Measurements from ENCODE around the gene C1QTNF3.
"Not testable (repeated sequence)": the region's sequence is repeated elsewhere in the genome, so short reads cannot be mapped to it uniquely, and the experiment has no call there.

C1QTNF3 gene, protein sequence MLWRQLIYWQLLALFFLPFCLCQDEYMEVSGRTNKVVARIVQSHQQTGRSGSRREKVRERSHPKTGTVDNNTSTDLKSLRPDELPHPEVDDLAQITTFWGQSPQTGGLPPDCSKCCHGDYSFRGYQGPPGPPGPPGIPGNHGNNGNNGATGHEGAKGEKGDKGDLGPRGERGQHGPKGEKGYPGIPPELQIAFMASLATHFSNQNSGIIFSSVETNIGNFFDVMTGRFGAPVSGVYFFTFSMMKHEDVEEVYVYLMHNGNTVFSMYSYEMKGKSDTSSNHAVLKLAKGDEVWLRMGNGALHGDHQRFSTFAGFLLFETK

DNA sequence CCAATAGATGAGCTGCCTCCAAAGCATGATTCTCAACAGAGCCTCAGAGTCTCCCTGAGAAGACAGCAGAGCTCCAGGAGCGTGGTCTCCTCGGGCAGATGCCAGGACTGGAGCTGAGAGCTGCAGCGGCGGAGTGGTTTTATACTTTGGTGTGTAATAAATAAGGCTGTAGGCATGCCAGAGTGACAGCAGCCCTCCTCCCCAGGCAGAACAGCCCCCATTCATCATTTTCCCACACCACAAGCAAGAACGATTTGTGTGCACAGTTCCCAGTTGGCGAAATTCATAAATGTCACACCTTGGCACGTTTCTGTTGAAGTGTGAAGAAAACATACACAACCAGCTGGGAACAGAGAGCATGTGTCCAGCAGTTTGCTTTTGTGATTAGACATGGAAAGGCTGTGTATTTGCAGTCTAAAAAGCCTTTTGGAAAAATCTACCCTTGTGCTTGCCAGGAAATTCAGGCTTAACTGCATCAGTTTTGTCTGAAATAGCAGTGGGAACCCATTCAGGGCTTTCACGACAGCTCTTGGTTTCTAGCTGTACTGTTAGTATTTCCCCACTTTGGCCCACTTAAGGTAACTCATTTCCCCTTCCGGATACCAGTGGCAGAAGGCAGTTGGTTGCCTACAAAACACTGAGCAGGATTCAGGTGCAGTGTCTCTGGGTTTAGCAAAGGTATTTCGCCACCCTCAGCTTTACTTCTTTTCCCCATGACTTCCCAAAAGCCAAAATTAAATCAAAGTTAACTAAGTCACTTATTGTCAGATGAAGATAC, at the start of gene C1QTNF3:
TSS of gene C1QTNF3 (minus strand) at position 115 of the 778 bp plus-strand sequence. CDS start at position 27, 88 bp downstream.
- peak; percentile 39 for DNase-seq

DNA sequence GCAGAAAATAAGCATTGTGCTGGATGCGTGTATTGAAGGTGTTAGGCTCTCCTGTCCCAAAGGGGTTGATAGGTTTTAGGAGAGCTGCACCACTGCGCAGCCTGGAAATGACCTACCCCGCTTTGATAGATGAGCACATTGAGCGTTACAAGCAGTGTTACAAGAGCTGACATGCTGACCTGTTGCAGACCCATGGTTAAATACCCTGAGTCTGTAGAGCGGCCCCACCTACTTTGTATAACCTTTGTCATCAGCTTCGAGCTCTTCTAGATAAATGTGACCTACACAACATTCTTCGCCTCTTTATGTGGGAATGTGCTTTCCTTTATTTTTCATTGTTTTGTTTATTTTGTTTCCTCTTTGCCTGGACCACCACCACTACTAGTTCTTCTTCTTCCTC, 48.0 kb upstream of the C1QTNF3 start:
- not testable (repeated sequence) for DNase-seq

DNA sequence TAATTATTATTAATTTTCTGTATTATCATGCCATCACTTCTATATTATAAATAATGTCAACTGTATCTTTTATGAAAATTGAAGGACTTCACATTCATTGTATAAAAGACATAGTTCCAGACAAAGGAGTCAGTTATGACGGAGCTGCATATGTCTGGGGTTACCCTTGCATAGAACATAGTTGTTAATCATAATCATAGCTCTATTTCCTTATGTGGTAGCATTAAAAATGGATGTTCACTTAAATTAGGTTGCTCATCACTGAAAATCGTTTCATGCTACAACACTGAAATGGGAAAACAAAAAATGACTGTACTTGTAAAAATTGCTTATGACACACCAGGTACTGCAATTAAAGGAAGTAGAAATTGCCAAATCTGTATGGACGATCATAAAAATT, 46.8 kb upstream of the C1QTNF3 start:
- DNase-seq: not testable (repeated sequence)

DNA sequence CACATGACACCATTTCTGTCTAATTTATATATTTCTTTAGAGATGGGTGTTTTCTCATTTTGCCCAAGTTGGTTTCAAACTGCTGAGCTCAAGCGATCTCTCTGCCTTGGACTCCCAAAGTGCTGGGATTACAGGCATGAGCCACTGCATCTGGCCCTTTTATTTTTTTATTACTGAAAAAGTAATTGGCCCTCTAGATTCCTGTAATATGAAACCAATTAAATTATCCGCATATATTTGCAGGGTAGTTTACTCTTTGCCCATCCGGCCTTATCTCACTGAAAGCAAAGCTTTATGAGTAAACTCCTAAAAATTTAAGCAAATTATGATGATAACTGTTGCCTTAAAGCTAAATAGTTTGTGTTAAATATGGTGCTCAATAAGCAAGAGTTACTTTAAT, 44.7 kb upstream of the C1QTNF3 start:
- not testable (repeated sequence) for DNase-seq

DNA sequence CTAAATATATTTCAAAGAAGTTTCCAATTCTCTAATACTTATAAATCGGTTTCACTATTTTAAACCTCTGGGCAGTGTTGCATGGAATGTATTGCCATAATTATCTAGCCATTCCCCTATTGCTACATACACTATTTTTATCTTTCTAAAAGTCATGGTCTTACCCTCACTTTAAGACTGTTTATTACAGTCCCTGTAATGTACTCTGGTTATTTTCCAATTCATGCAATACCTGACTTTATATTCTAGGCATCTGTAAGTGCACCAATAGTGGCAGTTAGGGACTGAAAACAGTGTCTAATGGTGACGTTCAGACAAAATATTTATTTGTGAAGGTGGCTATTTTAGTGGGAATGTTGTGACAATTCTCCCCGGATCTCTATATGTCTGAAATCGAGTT, 40.9 kb upstream of the C1QTNF3 start:
- DNase-seq: not testable (repeated sequence)

DNA sequence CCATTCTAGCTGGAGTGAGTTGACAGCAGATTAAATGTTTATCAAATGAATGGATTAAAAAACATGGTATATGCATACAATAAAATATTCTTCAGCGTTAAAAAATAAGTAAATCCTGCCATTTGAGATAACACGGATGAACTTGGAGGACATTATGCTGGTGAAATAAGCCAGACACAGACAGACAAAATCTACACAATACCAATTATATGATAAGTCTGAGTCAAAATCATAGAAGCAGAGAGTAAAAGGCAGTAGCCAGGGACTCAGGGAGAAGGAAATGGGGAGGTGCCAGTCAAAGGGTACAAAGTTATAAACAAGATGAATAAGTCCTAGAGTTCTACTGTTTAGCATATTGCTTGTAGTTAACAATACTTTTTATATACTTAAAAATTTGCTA, 36.5 kb upstream of the C1QTNF3 start:
- DNase-seq: not testable (repeated sequence)

DNA sequence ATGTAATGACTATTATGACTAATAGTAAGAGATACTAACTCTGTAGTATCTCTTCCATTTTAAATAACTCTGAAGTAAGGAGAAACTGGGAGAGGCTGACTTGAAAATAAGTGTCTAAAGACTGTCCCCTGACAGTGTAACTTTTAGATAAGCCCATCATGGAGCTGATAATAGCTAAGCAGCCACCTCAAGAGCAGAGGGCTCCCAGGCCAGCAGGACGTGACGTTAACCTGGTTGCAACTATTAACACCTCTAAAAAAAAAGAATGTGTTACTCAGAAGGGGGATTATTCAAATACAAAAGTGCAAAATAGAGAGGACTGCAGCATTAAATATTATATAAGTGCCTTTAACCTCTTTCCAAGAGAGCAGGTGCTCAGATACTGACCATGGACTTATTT, 34.6 kb upstream of the C1QTNF3 start:
- DNase-seq: not testable (repeated sequence)

DNA sequence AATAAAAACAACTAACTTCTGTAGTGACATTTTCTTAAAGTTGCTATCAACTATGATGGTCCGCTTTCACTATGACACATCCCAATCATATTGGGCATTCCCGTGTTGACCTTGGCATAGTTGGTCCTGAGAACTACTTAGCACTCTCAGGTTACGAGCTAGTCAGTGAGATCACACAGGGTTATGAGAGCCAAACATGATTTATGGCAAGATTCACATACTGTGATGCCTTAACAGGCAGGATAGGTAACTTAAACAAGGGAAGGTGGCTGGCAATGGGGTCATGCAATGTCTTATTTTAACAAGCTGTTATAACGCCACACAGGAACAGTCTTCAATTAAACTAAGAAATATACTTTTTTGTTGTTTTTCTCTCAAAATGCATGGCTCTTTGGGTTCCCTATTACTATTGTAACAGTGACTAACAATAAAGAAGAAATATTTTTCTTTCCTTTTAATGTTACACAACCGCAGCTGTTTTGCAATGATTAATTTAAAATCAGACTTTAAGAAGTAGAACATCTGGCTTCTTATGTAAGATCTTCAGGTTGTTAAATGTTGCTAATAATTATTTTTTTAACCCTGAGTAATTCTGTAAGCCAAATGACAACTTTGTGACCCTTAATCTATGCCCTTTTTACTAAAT, 33.8 kb upstream of the C1QTNF3 start:
- not testable (repeated sequence) for DNase-seq

DNA sequence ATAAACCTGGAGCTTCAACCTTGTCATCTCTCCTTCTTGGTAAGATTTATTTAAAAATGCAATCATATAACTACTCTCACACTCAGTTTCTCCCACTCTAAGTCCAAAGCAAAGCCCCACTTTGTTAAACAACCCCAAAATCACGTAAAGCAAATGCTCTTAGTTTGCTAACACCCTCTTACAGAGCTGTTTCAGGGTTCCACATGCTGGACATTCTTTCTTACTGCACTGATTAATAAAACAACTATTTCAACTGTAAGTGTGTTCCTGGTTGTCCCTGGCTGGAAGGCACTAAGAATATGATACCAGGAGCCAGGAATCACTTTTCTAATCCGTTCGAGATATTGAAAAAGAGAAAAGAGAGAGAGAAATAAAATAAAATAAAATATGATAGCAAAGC, 31.5 kb upstream of the C1QTNF3 start:
- DNase-seq: not testable (repeated sequence)

DNA sequence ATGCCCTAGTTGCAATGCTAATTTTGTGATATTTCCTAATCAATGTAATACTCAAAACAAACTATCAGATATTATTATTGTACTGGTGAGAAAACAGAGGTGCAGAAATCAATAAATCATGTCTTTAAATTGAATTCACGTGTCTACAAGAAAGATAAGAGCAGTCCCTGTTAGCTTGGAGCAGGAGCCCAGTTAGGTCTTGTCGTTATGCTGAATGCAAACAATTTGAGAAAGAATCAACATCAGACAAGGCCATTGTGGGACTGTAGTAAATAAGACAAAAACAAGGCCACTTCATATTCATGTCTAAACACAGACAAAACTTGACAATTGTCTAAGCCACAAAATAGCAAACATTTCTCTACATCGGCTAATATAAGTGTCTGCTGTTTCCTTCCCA, 31.1 kb upstream of the C1QTNF3 start:
- not testable (repeated sequence) for DNase-seq

DNA sequence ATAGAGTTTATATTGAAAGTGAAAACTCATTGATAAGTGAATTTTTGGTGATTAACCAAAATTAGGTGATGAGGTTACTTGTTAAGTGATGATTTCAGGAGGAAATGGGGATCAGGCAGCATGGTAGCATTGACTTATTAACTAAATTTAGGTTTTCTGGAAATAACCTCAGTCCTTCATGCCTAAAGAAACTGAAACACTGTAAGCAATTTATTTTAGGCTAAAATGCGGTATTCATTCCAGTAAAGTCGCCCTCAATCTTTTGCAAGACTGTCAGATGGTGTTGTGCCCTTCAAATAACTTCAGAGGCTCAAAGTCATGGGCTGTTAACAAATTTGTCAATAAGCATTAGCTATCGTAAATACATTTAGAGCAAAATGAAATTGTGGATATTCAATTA, 27.6 kb upstream of the C1QTNF3 start:
- DNase-seq: not testable (repeated sequence)

DNA sequence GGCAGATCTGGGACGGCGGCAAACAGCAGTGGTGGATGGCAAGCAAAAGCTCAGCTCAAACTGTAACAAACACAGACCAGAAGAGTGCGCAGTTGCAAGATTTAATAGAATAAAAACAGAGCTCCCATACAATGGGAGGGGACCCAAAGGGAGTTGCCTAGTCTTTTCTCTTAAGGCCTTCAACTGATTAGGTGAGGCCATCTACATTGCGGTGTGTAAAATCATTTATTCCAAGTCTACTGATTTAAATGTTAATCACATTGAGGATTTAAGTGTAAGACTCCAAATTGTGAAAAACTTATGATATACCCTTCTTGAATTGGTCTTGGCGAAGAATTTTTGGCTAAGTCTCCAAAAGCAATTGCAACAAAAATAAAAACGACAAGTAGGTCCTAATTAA, 21.6 kb upstream of the C1QTNF3 start:
- DNase-seq: no peak

DNA sequence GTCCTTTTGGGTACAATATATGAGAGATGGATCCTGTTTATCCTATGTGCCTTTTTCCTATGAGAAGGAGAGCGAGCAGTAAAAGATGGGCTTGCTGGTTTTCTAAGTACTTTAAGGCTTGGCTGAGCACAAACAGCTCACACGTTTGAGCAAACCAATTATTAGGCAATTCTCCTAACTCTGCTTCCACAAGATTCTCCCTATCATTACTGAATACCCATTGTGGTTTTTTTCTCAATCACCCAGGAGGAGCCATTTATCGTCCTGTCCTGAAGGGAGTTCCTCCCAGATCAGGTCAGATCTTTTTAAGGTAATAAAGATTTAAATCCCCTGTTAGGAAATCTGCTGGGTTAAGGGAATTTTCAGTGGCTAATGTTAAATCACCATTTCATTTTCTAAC, 19.4 kb upstream of the C1QTNF3 start:
- no peak for DNase-seq

DNA sequence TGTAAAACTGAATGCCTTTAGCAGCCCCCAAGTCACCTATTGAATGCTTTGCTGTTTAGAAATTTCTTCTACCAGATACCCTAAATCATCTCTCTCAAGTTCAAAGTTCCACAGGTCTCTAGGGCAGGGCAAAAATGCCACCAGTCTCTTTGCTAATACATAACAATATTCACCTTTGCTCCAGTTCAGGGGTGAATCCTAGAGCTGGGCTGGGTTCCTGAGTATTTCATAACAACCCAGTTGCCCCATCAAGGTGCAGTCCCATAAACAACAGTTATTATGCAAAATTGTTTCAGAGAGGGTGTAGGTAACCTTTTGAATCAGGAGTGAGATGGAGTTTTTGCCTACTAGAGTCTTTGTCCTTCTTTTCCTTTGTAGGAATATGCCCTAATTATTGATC, 19.0 kb upstream of the C1QTNF3 start:
- no peak for DNase-seq

DNA sequence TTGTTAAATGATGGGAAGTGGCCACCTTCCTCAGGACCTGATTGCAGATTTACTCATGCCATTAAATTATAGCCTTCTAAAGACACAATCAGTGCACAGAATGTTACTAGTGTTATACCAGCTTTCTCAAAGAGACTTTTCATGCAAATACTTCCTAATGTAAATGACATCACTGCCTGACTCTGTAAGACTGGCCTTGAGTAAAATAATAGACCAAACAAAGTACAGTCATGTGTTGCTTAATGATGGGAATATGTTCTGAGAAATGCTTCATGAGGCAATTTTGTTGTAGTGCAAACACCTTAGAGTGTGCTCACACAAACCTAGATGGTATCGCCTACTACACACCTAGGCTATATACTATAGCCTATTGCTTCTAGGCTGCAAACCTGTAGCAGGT, 17.0 kb upstream of the C1QTNF3 start:
- DNase-seq: no peak

DNA sequence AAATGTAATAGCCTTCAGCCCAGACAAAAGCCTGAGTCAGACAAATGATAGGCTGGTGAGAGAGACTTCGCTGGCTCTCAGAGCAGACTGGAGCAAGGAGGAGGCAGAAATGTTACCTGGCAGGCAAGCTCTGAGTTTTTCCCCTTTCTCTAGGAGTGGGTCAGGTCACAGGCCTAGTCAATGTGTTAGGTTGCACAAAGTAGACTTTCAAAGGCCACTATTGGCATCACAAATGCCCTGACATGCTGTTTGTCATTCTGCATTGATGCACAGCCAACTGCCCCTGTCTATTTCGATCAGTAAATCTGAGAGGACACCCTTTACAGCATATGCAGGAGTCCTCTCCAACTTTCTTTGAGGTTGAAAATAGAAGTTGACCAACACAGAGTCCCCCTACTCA, 15.5 kb upstream of the C1QTNF3 start:
- DNase-seq: no peak

DNA sequence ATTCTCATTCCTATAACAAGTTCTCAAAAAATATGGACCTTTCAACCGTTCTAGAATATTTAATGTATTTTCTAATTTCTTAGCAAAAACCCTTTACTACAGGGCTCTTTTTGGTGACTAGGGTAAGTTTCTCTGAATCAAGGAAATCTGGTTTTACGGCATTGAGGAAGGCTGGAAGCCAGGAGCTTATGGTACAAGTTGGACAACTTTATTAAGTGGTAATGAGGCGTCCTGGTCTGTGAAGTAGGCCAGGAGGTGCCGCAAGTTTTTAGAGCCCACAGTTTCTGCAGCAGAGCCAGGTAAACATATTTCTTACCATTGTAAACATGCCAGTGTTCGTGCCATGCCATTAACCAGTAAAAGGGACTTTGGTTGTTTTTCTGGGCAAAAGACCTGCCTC, 14.6 kb upstream of the C1QTNF3 start:
- no peak for DNase-seq

DNA sequence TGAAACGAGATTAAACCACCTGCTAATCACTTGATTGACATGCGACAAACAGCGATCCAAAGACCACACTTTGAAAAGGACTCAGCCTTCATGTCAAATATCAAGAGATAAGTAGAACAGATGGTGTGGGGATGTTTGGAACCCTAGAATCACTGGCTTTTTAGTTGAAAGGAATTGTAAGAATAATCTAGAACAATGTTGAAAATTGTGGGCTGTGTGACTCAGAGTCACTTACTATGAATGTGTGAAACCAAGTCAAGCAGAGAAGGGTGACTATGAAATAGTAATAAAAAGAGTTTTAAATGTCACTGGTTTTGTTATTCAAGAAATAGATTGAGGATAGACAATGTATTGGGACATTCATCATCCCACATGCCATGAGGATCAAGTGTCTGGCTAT, 14.1 kb upstream of the C1QTNF3 start:
- DNase-seq: no peak

DNA sequence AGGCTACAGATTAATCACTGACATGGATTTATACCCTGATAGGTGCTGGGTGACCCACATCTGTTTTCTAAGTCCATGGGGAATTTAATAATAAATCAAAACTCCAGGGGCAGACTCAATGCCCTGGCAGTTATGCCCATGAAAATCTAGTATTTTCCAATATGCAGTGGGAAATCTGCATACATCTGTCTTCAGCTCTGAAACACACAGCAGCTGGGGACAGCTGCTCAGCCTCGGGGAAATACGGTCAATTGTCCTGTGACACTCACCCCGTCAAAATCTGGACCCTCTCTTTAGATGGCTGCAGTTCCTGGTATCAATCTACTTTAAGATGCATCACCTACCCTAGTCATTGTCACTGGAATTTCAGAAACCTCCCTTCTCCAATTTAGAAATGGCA, 12.7 kb upstream of the C1QTNF3 start:
- no peak for DNase-seq

DNA sequence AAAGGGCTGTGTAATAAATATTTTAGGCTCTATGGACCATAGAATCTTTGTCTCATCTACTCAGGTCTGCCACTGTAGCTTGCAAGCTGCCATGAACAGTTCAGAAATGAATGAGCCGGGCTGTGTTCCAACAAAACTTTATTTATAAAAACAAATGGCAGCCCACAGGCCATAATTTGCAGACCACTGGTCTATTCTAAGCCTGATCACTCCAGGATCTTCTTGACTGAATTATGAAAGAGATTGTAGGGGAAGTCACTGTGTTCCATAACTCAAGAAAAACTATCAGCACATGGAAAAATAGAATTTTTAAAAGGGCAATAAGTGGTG, 11.4 kb upstream of the C1QTNF3 start:
- DNase-seq: no peak

DNA sequence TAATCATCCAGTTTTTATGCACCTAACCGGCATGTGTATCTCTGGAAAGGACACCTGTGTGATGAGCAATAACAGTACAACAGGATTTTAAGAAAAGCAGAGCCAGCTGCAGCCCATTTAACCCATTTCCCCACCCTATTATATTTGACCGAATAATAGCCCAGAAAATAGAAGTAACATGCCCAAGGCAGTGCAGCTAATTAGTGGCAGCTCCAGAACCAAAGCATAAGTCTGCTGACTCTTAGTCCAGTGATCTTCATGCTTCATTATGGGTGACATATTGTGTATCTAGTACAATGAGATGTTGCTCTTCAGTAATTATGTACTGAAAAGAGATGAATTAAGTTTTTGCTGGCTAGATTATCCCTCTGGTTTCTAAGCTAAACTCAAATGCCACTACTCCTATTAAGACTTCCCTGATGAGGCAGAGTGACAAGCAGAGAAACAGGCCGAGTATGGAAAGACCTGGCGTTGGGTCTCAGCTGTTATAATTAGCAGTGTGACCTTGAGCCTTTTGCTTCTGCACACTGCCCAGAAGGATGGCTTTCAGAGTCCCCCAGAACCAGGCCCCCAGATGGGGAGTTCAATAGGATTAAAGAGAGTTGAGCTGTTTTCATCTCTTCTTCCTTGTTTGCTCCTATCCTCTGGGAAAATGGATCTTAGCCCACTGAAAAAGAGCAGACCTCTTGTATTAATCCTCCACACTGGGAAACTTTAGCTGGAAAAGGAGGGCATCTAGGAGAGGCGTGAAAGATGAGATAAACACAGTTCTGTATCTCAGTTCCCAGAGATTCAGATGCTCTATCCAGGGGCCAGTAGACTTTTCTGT, 10.8 kb upstream of the C1QTNF3 start:
- no peak for DNase-seq

DNA sequence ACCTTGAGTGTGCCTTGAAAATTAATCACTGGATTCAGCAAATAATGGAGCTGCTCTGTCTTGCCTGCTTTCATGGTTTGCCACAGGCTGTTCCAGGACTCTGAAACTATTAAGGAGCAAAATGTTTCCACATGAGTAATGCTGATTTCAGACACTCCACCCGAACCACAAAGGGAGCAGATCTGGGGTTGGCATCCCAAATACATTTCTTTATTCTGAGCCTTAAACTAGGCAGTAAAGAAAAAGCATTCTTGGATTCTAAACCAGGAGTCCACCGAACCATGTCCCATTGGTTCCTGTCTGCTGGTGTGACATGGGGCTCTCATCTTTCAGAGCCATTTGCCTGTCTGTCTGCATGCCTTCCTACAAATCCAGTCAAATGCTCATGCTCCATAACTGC, 10.1 kb upstream of the C1QTNF3 start:
- DNase-seq: peak; percentile 89

DNA sequence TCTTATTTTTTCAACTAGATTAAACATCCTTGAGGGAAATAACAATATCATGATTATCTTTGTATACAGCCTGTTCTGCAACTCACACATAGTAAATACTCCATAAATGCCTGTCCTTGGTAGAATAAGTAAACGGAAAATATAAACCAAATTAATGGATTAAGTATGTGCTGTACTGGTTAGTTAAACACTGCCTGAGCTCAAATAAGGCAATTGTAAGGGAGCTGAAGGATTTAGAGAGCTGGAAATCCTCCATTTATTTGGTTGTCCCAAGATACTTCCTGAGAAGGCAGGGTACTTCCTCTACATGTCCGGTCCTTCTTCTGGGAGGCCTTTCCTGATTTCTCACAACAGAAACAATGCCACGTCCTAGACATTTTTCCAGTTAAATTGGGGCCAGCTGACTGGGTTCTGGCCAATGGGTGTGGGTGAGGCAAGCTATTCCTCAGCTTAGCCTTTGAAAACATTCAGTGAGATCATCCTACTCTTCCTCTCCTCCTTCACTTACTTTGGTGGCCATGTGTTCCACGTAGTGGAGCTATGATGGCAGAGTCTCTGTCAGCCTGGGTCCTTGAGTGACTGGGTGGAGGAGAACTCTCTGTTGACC, 8.5 kb upstream of the C1QTNF3 start:
- DNase-seq: no peak
